Measurements from ENCODE around the gene RHBDL3.

- no peak for TF ChIP-seq CTCF (IDR thresholded peaks at IDR 0.05)
- no peak for TF ChIP-seq EP300 (IDR thresholded peaks at IDR 0.05)
Measured at GRCh38 chr17:32320847-32321246, 55.2 kb downstream of the RHBDL3 start.
